HG03108 (cell line): ENCODE data around the gene PHOX2A.

ENCODE experiments used
- ATAC-seq: cut with Tn5 transposase; IDR thresholded peaks from one replicate; pipeline ENCODE4 v1.9.1; 2021; ENCODE audit warnings: moderate library complexity; ENCODE audit not compliant: unreplicated experiment

Gene PHOX2A

GRCh38 chr11:72250661-72251464, 6.9 kb upstream of the PHOX2A start:
- no peak for ATAC-seq

GRCh38 chr11:72249961-72250360, 6.0 kb upstream of the PHOX2A start:
- no peak for ATAC-seq

GRCh38 chr11:72247584-72247983, 3.6 kb upstream of the PHOX2A start:
- ATAC-seq: no peak

- ATAC-seq: no peak
Measured at GRCh38 chr11:72245263-72245816, 1.4 kb upstream of the PHOX2A start.

- no peak for ATAC-seq
Measured at GRCh38 chr11:72244361-72245262, 636 bp upstream of the PHOX2A start.

- no peak for ATAC-seq
Measured at GRCh38 chr11:72243173-72244059, 560 bp downstream of the PHOX2A start.

- no peak for ATAC-seq
Measured at GRCh38 chr11:72242141-72242540, 1.8 kb downstream of the PHOX2A start.

GRCh38 chr11:72241291-72241781, 2.6 kb downstream of the PHOX2A start:
- ATAC-seq: no peak

GRCh38 chr11:72240461-72241290, 3.3 kb downstream of the PHOX2A start:
- ATAC-seq: no peak

GRCh38 chr11:72239849-72240460, 4.0 kb downstream of the PHOX2A start:
- no peak for ATAC-seq

- no peak for ATAC-seq
Measured at GRCh38 chr11:72239313-72239848, 4.6 kb downstream of the PHOX2A start.

- ATAC-seq: no peak
Measured at GRCh38 chr11:72238492-72239312, 5.3 kb downstream of the PHOX2A start.

GRCh38 chr11:72238040-72238450, 5.9 kb downstream of the PHOX2A start:
- no peak for ATAC-seq

GRCh38 chr11:72237112-72237931, 6.7 kb downstream of the PHOX2A start:
- no peak for ATAC-seq

GRCh38 chr11:72236774-72237111, 7.2 kb downstream of the PHOX2A start:
- ATAC-seq: no peak

- ATAC-seq: no peak
Measured at GRCh38 chr11:72236083-72236697, 7.8 kb downstream of the PHOX2A start.
